Right ventricle myocardium superior (tissue), 1 donor: ENCODE results near the gene ST7. TPM values are rescaled to one million over a fixed set of nuclear protein-coding genes. Genes with fewer than 3 reads are reported as not detected.
A peak's percentile ranks its signal among the peaks of the same experiment; 100 is the strongest.
"Not testable (repeated sequence)": the region's sequence is repeated elsewhere in the genome, so short reads cannot be mapped to it uniquely, and the experiment has no call there.

ENCODE experiments used
- ATAC-seq: fragments of 200-7000 bp; cut with Tn5 transposase; one replicate; pipeline ENCODE4 v1.9.1; 2020; ENCODE audit warnings: mild to moderate bottlenecking; ENCODE audit not compliant: poor library complexity
- DNase-seq: peaks from one replicate; pipeline ENCODE4 v3.0.0-alpha.2; 2020
- intact Hi-C: fragments of 100-400 bp; cut with DNase I; formaldehyde crosslinking; loops from one replicate; pipeline ENCODE4 v1.11.2; 2022
- total RNA-seq: library from RNA; stranded (reverse); fragmentation: NEBNext Ultra II Directional; extraction: Animal tissue kit (Norgen Biotek cat#: 25700); gene quantifications from one replicate; pipeline ENCODE4 v1.2.1, GENCODE V29; 2021
- donor health status: DM: no; HTN: yes; CAD: no; lungs with severe emphysema.

ST7 gene
- total RNA-seq, 1 donor from 2014 or later: 29.7 TPM

- ATAC-seq (peak; percentile 34), DNase-seq (no peak)
- intact Hi-C loops: no loop called here
Measured at GRCh38 chr7:116942504-116942903, 10.8 kb upstream of the ST7 start.

- intact Hi-C loops: no loop called here
- ATAC-seq (peak; percentile 86), DNase-seq (peak; percentile 57)
Measured at GRCh38 chr7:116948934-116949333, 4.4 kb upstream of the ST7 start.

GRCh38 chr7:116949941-116950801 lies 3.1 kb upstream of the ST7 start:
- intact Hi-C loops: no loop called here

GRCh38 chr7:116950889-116951351 lies 2.4 kb upstream of the ST7 start:
- no peak for DNase-seq
- ATAC-seq: no peak
- intact Hi-C loops: no loop called here

More at GRCh38 chr7:116949941-116950801, 3.1 kb upstream of the ST7 start:
- ATAC-seq (no peak), DNase-seq (no peak)

GRCh38 chr7:116951366-116952292 lies 1.7 kb upstream of the ST7 start:
- ATAC-seq (no peak), DNase-seq (no peak)
- intact Hi-C loops: no loop called here

GRCh38 chr7:116952635-116953371 lies 498 bp upstream of the ST7 start:
- intact Hi-C loops: no loop called here
- DNase-seq: peak; percentile 84
- no peak for ATAC-seq

GRCh38 chr7:116953906-116954838 lies 871 bp downstream of the ST7 start:
- ATAC-seq (peak; percentile 42), DNase-seq (peak; percentile 67)
- intact Hi-C loops: no loop called here

- intact Hi-C loops: no loop called here
- no peak for ATAC-seq
- DNase-seq: no peak
Measured at GRCh38 chr7:116955340-116955739, 2.0 kb downstream of the ST7 start.

- ATAC-seq: peak; percentile 8
- intact Hi-C loops: no loop called here
- no peak for DNase-seq
Measured at GRCh38 chr7:116955801-116956476, 2.6 kb downstream of the ST7 start.

GRCh38 chr7:116956477-116956804 lies 3.1 kb downstream of the ST7 start:
- no peak for ATAC-seq
- no peak for DNase-seq
- intact Hi-C loops: no loop called here

GRCh38 chr7:116957874-116958273 lies 4.6 kb downstream of the ST7 start:
- intact Hi-C loops: no loop called here
- DNase-seq: no peak
- ATAC-seq: no peak

GRCh38 chr7:116961966-116962673 lies 8.8 kb downstream of the ST7 start:
- intact Hi-C loops, ATAC-seq, DNase-seq: not testable (repeated sequence)

- no peak for DNase-seq
Measured at GRCh38 chr7:116963234-116963633, 9.9 kb downstream of the ST7 start.

GRCh38 chr7:116966601-116967000 lies 13.3 kb downstream of the ST7 start:
- intact Hi-C loops: no loop called here

More at GRCh38 chr7:116963234-116963633, 9.9 kb downstream of the ST7 start:
- ATAC-seq: peak; percentile 39
- intact Hi-C loops: no loop called here

GRCh38 chr7:116967254-116967922 lies 14.1 kb downstream of the ST7 start:
- DNase-seq (no peak), ATAC-seq (no peak)
- intact Hi-C loops: no loop called here

More at GRCh38 chr7:116966601-116967000, 13.3 kb downstream of the ST7 start:
- ATAC-seq (no peak), DNase-seq (no peak)

GRCh38 chr7:116967983-116968382 lies 14.7 kb downstream of the ST7 start:
- ATAC-seq (no peak), DNase-seq (no peak)
- intact Hi-C loops: no loop called here
